OCI-LY1 (cell line): Measurements from ENCODE around the gene ATP6V0B.

Experiments
- H2AFZ ChIP-seq: fragments of 200-600 bp; sonication (generic), shearing (Covaris generic); 2 replicates; pipeline ENCODE4 v1.6.0; 2014; ENCODE audit warnings: antibody characterized with exemption, mild to moderate bottlenecking, low read length
- H3F3A ChIP-seq: fragments of 200-600 bp; sonication (generic), shearing (Covaris generic); 2 replicates; pipeline ENCODE4 v1.6.0; 2014; ENCODE audit warnings: mild to moderate bottlenecking, antibody characterized with exemption, low read length, moderate library complexity; ENCODE audit not compliant: insufficient read depth
- H3K27ac ChIP-seq: fragments of 200-600 bp; sonication (generic); 2 replicates; pipeline ENCODE4 v1.5.1; 2014; ENCODE audit warnings: low read length, mixed run types, mild to moderate bottlenecking, low read depth; ENCODE audit not compliant: poor library complexity, severe bottlenecking
- H3K27me3 ChIP-seq: fragments of 200-600 bp; sonication (generic); 2 replicates; pipeline ENCODE4 v1.6.0; 2014; ENCODE audit warnings: antibody characterized with exemption, mild to moderate bottlenecking, low read length, moderate library complexity; ENCODE audit not compliant: insufficient read depth
- H3K36me3 ChIP-seq: fragments of 200-600 bp; sonication (generic); 2 replicates; pipeline ENCODE4 v1.6.1; 2014; ENCODE audit warnings: mild to moderate bottlenecking, antibody characterized with exemption, low read length, moderate library complexity, mixed read lengths; ENCODE audit not compliant: insufficient read depth
- H3K4me1 ChIP-seq: fragments of 200-600 bp; sonication (generic); 2 replicates; pipeline ENCODE4 v1.5.1; 2014; ENCODE audit warnings: mild to moderate bottlenecking, low read length, moderate library complexity; ENCODE audit not compliant: insufficient read depth, severe bottlenecking
- H3K4me2 ChIP-seq: fragments of 200-600 bp; sonication (generic), shearing (Covaris generic); 2 replicates; pipeline ENCODE4 v1.6.1; 2014; ENCODE audit warnings: low read length
- H3K4me3 ChIP-seq: fragments of 200-600 bp; sonication (generic); 2 replicates; pipeline ENCODE4 v1.5.1; 2014; ENCODE audit warnings: low read length, low read depth, mild to moderate bottlenecking, mixed read lengths; ENCODE audit not compliant: poor library complexity, severe bottlenecking
- H3K79me2 ChIP-seq: fragments of 200-600 bp; shearing (Covaris generic); 2 replicates; pipeline ENCODE4 v1.6.1; 2016; ENCODE audit warnings: mixed run types, low read length, mixed read lengths; ENCODE audit not compliant: insufficient read depth
- H3K9ac ChIP-seq: fragments of 200-600 bp; sonication (generic), shearing (Covaris generic); 2 replicates; pipeline ENCODE4 v1.6.1; 2014; ENCODE audit warnings: mild to moderate bottlenecking, low read length, mixed read lengths
- H3K9me2 ChIP-seq: fragments of 200-600 bp; sonication (generic), shearing (Covaris generic); 2 replicates; pipeline ENCODE4 v1.6.1; 2014; ENCODE audit warnings: low read depth, mild to moderate bottlenecking, low read length, mixed read lengths
- H3K9me3 ChIP-seq: fragments of 200-600 bp; shearing (Covaris generic); 2 replicates; pipeline ENCODE4 v1.6.1; 2014; ENCODE audit warnings: low read length, mixed read lengths
- H4K20me1 ChIP-seq: fragments of 200-600 bp; sonication (generic), shearing (Covaris generic); 2 replicates; pipeline ENCODE4 v1.6.0; 2016; ENCODE audit warnings: mild to moderate bottlenecking, low read length; ENCODE audit not compliant: insufficient read depth
- CTCF ChIP-seq: fragments of 200-600 bp; sonication (generic), shearing (Covaris generic); IDR thresholded peaks from 2 replicates; pipeline ENCODE4 v1.5.1; 2017; ENCODE audit warnings: mild to moderate bottlenecking, antibody characterized with exemption, low read length, moderate library complexity, mixed read lengths
- EZH2 ChIP-seq: fragments of 200-600 bp; sonication (generic), shearing (Covaris generic); IDR thresholded peaks from 2 replicates; pipeline ENCODE4 v1.8.0; 2017; ENCODE audit warnings: borderline replicate concordance, mixed run types, mild to moderate bottlenecking, antibody characterized with exemption, low read length, moderate library complexity, mixed read lengths

Gene ATP6V0B

GRCh38 chr1:44021156-44021555, 46.4 kb downstream of the ATP6V0B start:
- Histone ChIP-seq H3K27me3 (no peaks in the 10 kb centered on the region), H3K4me1 (peaks cover 17% of the 10 kb centered on the region), H3K4me2 (no peak overlapping the region), H3K36me3 (no peaks in the 10 kb centered on the region), H3K9ac (no peak overlapping the region), H4K20me1 (no peaks in the 10 kb centered on the region), H2AFZ (no peak overlapping the region), H3K9me3 (no peaks in the 10 kb centered on the region), H3F3A (no peaks in the 10 kb centered on the region), H3K4me3 (no peak overlapping the region), H3K27ac (no peak overlapping the region), H3K79me2 (no peaks in the 10 kb centered on the region), H3K9me2 (no peaks in the 10 kb centered on the region)
- TF ChIP-seq CTCF (no peak), EZH2 (no peak)

GRCh38 chr1:44021581-44022321, 47.0 kb downstream of the ATP6V0B start:
- Histone ChIP-seq H3K27ac (no peak overlapping the region), H2AFZ (no peak overlapping the region), H3F3A (no peaks in the 10 kb centered on the region), H3K4me1 (peaks cover 18% of the 10 kb centered on the region), H3K4me3 (no peak overlapping the region), H4K20me1 (no peaks in the 10 kb centered on the region), H3K79me2 (no peaks in the 10 kb centered on the region), H3K9me3 (no peaks in the 10 kb centered on the region), H3K9me2 (no peaks in the 10 kb centered on the region), H3K36me3 (no peaks in the 10 kb centered on the region), H3K9ac (no peak overlapping the region), H3K27me3 (no peaks in the 10 kb centered on the region), H3K4me2 (no peak overlapping the region)
- TF ChIP-seq CTCF (no peak; the same call in 1 of the 2 replicates), EZH2 (no peak)

- H4K20me1 ChIP-seq, result no peaks in the 10 kb centered on the region
- peaks cover 22% of the 10 kb centered on the region for H3K4me1 ChIP-seq
- H3K9ac ChIP-seq, result no peak overlapping the region
- no peaks in the 10 kb centered on the region for H3K9me2 ChIP-seq
- H3K4me2 ChIP-seq, result no peak overlapping the region
- H3F3A ChIP-seq, result no peaks in the 10 kb centered on the region
- no peaks in the 10 kb centered on the region for H3K27me3 ChIP-seq
- H3K9me3 ChIP-seq, result no peaks in the 10 kb centered on the region
- TF ChIP-seq CTCF (no peak), EZH2 (no peak)
- H3K36me3 ChIP-seq, result no peaks in the 10 kb centered on the region
- H3K79me2 ChIP-seq, result no peaks in the 10 kb centered on the region
- H3K27ac ChIP-seq, result no peak overlapping the region
- H3K4me3 ChIP-seq, result no peak overlapping the region
- H2AFZ ChIP-seq, result no peak overlapping the region
Measured at GRCh38 chr1:44024031-44024902, 49.5 kb downstream of the ATP6V0B start.
